Esophagus mucosa (tissue), 1 donor: Measurements from ENCODE around the gene IFI27. TPM values are rescaled to one million over a fixed set of nuclear protein-coding genes. Genes with fewer than 3 reads are reported as not detected.

ENCODE experiments used
- ATAC-seq: fragments of 200-7000 bp; cut with Tn5 transposase; one replicate; pipeline ENCODE4 v1.9.1; 2020
- total RNA-seq: library from RNA; stranded (reverse); gene quantifications from one replicate; pipeline ENCODE4 v1.2.4, GENCODE V29; 2023
- donor health status: DM: yes; HTN: yes; CAD: no.

IFI27 gene
- total RNA-seq, 1 donor from 2014 or later: 70.2 TPM

DNA sequence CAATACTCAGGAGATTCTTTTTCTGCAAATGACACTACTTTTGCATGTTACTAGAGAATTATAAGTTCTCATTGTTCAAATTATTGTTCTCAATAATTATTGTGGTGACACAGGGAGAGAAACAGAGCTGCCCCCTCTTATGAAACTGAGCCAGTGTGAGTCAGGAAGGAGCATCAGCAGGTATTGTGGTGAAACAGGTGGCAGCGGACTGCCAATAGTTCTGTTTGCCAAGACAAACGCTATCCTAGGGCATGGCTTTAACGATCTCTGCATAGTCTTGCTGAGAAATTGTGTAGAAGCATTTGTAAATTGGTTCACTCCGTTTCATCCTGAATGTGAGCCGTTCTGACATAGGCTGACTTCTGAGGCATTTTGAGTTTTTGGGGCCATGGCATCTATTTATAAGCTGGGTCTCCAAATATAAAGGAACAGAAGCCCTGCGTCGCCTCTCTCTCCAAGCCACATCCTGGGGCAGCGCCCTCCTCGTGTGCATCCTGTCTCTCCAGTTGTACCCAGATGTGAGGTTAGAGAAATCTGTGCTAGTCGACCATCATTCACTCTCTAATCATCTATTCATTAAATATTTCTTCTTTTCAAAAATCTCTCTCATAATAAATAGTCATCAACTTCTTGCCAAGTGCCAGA, 47.8 kb downstream of the IFI27 start:
- no peak for ATAC-seq

- ATAC-seq: no peak
These were observed 50.5 kb downstream of the IFI27 start for GRCh38 chr14:94161058-94161457.

GRCh38 chr14:94161981-94162380, 51.4 kb downstream of the IFI27 start:
- no peak for ATAC-seq

DNA sequence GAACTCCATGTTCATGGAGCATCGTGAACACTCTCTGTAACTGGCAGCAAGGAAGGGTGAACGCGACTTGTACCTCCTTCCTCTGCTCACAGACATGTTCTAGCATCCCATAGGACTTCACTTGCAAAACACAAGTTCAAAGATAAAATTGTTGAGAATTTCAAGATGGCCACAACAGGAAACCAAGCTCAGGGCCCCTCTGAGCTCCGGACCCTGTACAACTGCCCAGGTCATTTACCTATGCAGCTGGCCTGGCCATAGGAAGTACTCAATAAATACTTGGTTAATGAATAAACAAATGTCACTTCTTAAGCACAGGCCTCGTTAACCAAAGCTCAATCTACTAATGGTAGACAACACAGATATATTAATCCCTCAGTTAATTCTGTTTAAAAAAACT, 51.9 kb downstream of the IFI27 start:
- ATAC-seq: no peak

- ATAC-seq: no peak
These were observed 53.3 kb downstream of the IFI27 start for GRCh38 chr14:94163796-94164195.

DNA sequence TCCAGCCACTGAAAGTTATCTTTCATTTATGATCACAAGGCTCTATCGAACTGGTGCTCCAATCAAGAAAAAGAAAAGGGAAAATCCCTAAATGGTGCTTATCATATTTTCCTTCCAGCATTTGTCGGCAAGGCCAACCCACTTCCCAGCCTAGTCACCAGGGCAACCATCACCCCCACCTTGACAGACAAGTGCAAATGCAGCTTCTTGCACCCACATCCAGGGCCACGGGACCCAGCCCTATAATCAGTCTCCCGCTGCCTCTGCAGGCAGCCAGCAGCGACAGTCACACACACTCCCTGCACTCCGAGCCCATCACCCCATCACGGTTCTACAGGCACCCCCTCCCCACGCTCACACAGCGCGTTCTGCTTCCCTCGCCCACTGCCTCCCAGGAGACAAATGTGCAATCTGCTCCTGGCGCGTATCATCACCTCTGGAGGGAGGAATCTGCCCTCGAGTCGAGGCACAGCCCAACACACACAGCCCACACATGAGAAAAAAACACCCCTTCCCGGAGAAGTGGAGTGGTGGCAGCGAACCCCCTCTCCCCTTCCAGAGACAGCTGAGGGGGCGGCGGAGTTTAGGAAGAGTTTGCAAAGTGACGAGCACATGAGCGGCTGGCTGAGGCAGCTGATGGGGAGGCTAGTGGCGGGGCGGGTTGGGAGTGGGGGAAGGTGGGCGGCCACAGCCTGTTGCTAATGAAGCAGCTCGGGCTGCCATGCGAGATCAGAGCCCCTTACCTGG, 54.3 kb downstream of the IFI27 start:
- no peak for ATAC-seq

- no peak for ATAC-seq
These were observed 55.2 kb downstream of the IFI27 start for GRCh38 chr14:94165744-94166143.

Other genes with a start within 250 kb of the IFI27 start
- gene FAM181A, start 183.4 kb upstream of the IFI27 start, total RNA-seq: not detected
- 1.00 TPM for gene ASB2, start 134.2 kb upstream of the IFI27 start, total RNA-seq
- not detected for gene CCDC197, start 113.4 kb upstream of the IFI27 start, total RNA-seq
- 5.5 TPM for gene OTUB2, start 84.4 kb upstream of the IFI27 start, total RNA-seq
- gene DDX24, start 29.5 kb upstream of the IFI27 start, total RNA-seq: 67.3 TPM
- gene IFI27L1, start 29.4 kb upstream of the IFI27 start, total RNA-seq: 18.1 TPM
- 30.8 TPM for gene IFI27L2, start 18.9 kb downstream of the IFI27 start, total RNA-seq
- gene PPP4R4, start 63.6 kb downstream of the IFI27 start, total RNA-seq: 0.04 TPM
- not detected for gene SERPINA10, start 182.5 kb downstream of the IFI27 start, total RNA-seq
- gene SERPINA6, start 212.6 kb downstream of the IFI27 start, total RNA-seq: not detected